ENCODE results near the gene IGLON5. TPM values are rescaled to one million over a fixed set of nuclear protein-coding genes. Genes with fewer than 3 reads are reported as not detected.

IGLON5 gene
- total and polyA plus RNA-seq, 3 donors from 2014 or later = 13.3 to 16.0 (median 13.9) TPM

DNA sequence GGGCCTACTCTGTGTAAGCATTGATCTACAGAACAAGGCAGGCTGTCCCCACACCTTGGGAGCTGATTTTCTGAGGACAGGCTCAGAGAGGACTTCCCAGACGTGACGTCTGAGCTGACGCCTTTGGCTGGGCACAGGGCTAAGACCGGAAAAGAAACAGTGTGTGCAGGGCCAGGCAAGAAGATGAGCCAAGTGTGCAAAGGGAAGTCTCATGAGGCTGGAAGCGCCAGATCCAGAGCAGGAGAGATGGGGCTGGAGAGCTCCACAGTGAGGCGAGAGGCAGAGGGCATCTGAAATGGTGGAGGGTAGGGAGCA is 12.7 kb downstream of the IGLON5 start:
- DNase-seq = no peak
- WGBS, 2 donors = 62 to 65% methylated on average over 6 of the region's 6 CpGs
- no peak overlapping the region for H3K27ac ChIP-seq
- intact Hi-C loops (cut with DNase I; ENCODE audit: low total_unique reads) = no loop called here
- TF ChIP-seq POLR2A (IDR thresholded peaks at IDR 0.05) = no peak
- TF ChIP-seq, protein P1, sequence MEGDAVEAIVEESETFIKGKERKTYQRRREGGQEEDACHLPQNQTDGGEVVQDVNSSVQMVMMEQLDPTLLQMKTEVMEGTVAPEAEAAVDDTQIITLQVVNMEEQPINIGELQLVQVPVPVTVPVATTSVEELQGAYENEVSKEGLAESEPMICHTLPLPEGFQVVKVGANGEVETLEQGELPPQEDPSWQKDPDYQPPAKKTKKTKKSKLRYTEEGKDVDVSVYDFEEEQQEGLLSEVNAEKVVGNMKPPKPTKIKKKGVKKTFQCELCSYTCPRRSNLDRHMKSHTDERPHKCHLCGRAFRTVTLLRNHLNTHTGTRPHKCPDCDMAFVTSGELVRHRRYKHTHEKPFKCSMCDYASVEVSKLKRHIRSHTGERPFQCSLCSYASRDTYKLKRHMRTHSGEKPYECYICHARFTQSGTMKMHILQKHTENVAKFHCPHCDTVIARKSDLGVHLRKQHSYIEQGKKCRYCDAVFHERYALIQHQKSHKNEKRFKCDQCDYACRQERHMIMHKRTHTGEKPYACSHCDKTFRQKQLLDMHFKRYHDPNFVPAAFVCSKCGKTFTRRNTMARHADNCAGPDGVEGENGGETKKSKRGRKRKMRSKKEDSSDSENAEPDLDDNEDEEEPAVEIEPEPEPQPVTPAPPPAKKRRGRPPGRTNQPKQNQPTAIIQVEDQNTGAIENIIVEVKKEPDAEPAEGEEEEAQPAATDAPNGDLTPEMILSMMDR (IDR thresholded peaks at IDR 0.05) = no peak
- no peak overlapping the region for H3K4me3 ChIP-seq
- H3K36me3 ChIP-seq (ENCODE audit: low read depth, missing control alignments) = no peaks in the 10 kb centered on the region
- H3K4me1 ChIP-seq = peaks cover 5% of the 10 kb centered on the region
- no peaks in the 10 kb centered on the region for H3K27me3 ChIP-seq
- no peaks in the 10 kb centered on the region for H3K9me3 ChIP-seq

DNA sequence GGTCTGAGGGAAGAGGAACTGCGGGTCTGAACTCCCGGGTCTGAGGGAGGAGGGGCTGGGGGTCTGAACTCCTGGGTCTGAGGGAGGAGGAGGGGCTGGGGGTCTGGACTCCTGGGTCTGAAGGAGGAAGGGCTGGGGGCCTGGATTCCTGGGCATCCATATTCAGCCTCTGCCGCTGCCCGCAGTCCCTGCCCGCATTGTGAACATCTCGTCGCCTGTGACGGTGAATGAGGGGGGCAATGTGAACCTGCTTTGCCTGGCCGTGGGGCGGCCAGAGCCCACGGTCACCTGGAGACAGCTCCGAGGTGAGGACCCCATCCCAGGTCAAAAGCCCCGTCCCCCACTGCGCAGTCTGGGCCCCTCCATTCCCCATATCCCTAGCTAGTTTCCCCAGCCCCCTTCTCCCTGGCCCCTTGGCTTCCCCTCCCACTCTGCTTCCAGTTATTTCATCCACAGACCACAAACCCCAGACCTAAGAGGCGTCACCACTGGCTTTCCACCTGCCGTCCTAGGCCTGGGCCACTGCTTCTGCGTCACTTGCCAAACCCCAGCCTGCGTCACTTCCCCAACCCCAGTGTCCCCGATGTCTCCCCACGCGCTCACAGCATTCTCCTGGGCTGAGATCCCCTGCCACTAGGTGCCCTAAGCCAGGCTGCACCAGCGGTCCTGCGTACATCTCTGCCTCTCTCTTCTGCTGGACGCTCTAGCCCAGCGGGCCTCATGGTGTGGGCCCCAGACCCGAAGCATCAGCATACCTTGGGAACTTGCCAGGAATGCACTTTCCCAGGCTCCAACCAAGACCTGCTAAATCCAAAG is 13.9 kb downstream of the IGLON5 start:
- no peak overlapping the region for H3K4me3 ChIP-seq
- H3K36me3 ChIP-seq (ENCODE audit: low read depth, missing control alignments) = no peaks in the 10 kb centered on the region
- TF ChIP-seq, protein P1 (IDR thresholded peaks at IDR 0.05) = no peak
- TF ChIP-seq POLR2A (IDR thresholded peaks at IDR 0.05) = no peak
- no peaks in the 10 kb centered on the region for H3K27me3 ChIP-seq
- intact Hi-C loops (cut with DNase I; ENCODE audit: low total_unique reads) = no loop called here
- H3K4me1 ChIP-seq = peaks cover under 1% of the 10 kb centered on the region
- no peak for DNase-seq
- no peaks in the 10 kb centered on the region for H3K9me3 ChIP-seq
- H3K27ac ChIP-seq = no peak overlapping the region
- 74 to 83% methylated on average over 21 to 26 of the region's 26 CpGs for WGBS, 2 donors

DNA sequence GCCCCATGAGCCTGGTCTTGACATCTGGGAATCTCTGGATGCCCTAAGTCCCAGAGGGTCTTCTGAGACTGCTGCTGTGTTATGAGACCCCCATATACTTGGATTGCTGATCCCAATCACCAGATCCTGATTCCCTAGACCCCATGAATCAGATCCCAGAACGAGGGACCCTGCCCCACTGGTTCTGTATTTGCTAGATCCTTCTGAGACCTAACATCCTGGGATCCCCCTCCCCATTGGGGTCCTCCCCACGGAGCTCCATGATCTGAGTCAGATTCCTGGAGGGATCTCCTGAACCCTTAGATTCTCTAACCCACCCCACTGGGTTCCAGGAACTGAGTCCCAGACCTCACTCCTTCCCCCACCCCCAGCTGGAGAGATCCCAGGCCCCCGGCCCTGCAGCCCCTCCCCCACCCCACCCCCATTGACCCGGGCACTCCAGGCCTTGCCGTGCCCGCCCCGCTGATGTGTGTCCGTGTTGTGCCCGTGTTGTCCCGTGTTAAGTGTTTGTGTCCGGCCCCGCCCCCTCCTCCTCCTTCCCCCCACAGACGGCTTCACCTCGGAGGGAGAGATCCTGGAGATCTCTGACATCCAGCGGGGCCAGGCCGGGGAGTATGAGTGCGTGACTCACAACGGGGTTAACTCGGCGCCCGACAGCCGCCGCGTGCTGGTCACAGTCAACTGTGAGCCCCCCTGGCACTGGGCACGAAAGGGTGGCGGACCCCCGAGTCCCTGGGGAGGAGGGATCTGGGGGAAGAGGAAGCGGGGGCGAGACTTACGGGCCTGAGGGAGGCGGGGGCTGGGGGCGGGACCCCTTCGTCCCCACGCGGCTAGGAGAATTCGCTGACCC is 15.0 kb downstream of the IGLON5 start:
- H3K27me3 ChIP-seq = no peaks in the 10 kb centered on the region
- WGBS, 2 donors = 30 to 41% methylated on average over 8 to 36 of the region's 36 CpGs

GRCh38 chr19:51327066-51328001 is 15.9 kb downstream of the IGLON5 start:
- intact Hi-C loops (cut with DNase I; ENCODE audit: low total_unique reads) = no loop called here
- peak; percentile 77 for DNase-seq

More for the DNA sequence above, 15.0 kb downstream of the IGLON5 start:
- no peak for DNase-seq
- no peaks in the 10 kb centered on the region for H3K4me1 ChIP-seq
- TF ChIP-seq, protein P1 (IDR thresholded peaks at IDR 0.05) = no peak
- TF ChIP-seq POLR2A (IDR thresholded peaks at IDR 0.05) = no peak
- intact Hi-C loops (cut with DNase I; ENCODE audit: low total_unique reads) = no loop called here
- no peak overlapping the region for H3K27ac ChIP-seq
- no peaks in the 10 kb centered on the region for H3K36me3 ChIP-seq (ENCODE audit: low read depth, missing control alignments)
- H3K4me3 ChIP-seq = peak overlapping the region in 1 of 2 donors; percentile 45
- no peaks in the 10 kb centered on the region for H3K9me3 ChIP-seq

More at GRCh38 chr19:51327066-51328001, 15.9 kb downstream of the IGLON5 start:
- peak overlapping the region; percentile 39 to 45 for H3K4me3 ChIP-seq
- no peaks in the 10 kb centered on the region for H3K27me3 ChIP-seq
- no peak overlapping the region for H3K27ac ChIP-seq
- H3K4me1 ChIP-seq = no peaks in the 10 kb centered on the region
- TF ChIP-seq, protein P1 (IDR thresholded peaks at IDR 0.05) = no peak
- no peaks in the 10 kb centered on the region for H3K9me3 ChIP-seq
- H3K36me3 ChIP-seq (ENCODE audit: low read depth, missing control alignments) = no peaks in the 10 kb centered on the region
- WGBS, 2 donors = 4 to 14% methylated on average over 36 to 72 of the region's 75 CpGs

Data from testis (tissue), 3 donors.